Measurements from ENCODE around the gene SFXN5.

SFXN5 gene

GRCh38 chr2:73054980-73055379, 16.5 kb downstream of the SFXN5 start:
- TF ChIP-seq, protein P1, sequence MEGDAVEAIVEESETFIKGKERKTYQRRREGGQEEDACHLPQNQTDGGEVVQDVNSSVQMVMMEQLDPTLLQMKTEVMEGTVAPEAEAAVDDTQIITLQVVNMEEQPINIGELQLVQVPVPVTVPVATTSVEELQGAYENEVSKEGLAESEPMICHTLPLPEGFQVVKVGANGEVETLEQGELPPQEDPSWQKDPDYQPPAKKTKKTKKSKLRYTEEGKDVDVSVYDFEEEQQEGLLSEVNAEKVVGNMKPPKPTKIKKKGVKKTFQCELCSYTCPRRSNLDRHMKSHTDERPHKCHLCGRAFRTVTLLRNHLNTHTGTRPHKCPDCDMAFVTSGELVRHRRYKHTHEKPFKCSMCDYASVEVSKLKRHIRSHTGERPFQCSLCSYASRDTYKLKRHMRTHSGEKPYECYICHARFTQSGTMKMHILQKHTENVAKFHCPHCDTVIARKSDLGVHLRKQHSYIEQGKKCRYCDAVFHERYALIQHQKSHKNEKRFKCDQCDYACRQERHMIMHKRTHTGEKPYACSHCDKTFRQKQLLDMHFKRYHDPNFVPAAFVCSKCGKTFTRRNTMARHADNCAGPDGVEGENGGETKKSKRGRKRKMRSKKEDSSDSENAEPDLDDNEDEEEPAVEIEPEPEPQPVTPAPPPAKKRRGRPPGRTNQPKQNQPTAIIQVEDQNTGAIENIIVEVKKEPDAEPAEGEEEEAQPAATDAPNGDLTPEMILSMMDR (IDR thresholded peaks at IDR 0.05; ENCODE audit: low read depth, low read length, missing control alignments), result no peak
- no peak overlapping the region for H3K4me3 ChIP-seq (ENCODE audit: low read depth, low read length)
- DNase-seq (ENCODE audit: low read depth), result no peak

- TF ChIP-seq, protein P1 (IDR thresholded peaks at IDR 0.05; ENCODE audit: low read depth, low read length, missing control alignments), result no peak
- no peak for DNase-seq (ENCODE audit: low read depth)
- no peak overlapping the region for H3K4me3 ChIP-seq (ENCODE audit: low read depth, low read length)
Measured at GRCh38 chr2:73053316-73054114, 18.0 kb downstream of the SFXN5 start.

- H3K4me3 ChIP-seq (ENCODE audit: low read depth, low read length), result no peak overlapping the region
- TF ChIP-seq, protein P1 (IDR thresholded peaks at IDR 0.05; ENCODE audit: low read depth, low read length, missing control alignments), result no peak
- no peak for DNase-seq (ENCODE audit: low read depth)
Measured at GRCh38 chr2:73050121-73050545, 21.4 kb downstream of the SFXN5 start.

DNA sequence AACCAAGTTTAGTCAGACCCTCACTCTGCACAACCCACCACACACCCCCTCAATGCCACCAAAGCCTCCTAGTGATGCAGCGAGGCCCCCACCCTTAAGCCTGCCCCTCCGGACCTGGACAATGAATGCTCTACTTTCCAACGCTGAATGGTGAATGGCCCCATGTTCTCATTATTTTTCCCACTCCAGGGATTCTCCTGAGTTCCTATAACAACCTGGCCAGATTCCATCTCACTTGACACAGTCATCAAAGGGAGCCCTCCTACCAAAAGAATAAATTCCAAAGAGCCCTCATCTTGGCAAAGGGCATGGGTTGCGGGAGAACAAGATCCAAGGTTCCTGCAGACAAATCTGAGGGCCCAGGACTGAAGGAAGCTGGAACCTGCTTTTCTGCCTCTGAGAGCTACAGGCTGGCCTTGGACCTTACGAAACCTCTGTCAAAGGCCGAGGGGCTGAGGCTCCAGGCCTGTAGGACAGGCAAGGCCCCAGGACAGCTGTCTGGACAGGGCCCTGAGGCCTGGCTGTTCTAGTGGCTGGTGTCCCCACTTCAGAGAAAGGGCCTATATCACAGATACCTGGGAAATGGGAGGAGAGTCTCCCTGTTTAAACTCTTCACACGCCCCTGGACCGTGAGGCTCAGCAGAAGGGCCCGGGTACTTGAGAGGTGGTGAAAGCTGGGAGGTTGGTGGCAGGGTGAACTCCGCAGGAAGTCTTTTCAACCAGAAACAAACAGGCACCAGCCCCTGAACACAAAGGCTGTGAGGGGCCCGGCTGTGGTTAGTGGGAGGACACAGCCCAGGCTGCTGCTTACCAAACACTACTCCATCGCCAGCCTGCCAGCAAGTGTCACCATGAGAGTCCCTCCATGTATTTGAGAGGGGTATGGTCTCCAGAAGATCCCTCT, 27.3 kb downstream of the SFXN5 start:
- H3K4me3 ChIP-seq (ENCODE audit: low read depth, low read length), result no peak overlapping the region
- TF ChIP-seq, protein P1 (IDR thresholded peaks at IDR 0.05; ENCODE audit: low read depth, low read length, missing control alignments), result no peak
- no peak for DNase-seq (ENCODE audit: low read depth)

GRCh38 chr2:73043276-73043675, 28.2 kb downstream of the SFXN5 start:
- no peak overlapping the region for H3K4me3 ChIP-seq (ENCODE audit: low read depth, low read length)
- DNase-seq (ENCODE audit: low read depth), result no peak
- TF ChIP-seq, protein P1 (IDR thresholded peaks at IDR 0.05; ENCODE audit: low read depth, low read length, missing control alignments), result no peak

DNA sequence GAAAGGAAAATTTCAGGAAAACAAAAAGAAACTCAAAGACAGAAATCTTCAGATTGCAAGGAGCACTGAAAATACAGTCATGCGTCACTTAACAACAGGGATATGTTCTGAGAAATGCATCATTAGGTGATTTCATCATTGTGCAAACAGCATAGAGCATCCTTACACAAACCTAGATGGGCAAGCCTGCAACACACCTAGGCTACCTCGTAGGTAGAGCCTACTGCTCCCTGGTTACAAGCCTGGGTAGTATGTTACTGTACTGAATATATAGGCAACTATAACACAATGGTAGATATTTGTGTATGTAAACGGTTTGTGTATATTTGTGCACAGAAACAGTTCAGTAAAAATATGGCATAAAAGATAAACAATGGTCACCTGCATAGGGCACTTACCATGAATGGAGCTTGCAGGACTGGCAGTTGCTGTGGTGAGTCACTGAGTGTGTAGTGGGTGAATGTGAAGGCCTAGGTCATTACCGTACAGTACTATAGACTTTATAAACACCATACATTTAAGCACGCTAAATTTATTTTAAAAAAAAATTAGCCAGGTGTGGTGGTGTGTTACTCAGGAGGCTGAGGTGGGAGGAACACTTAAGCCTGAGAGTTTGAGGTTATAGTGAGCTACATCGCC, 33.4 kb downstream of the SFXN5 start:
- H3K4me3 ChIP-seq (ENCODE audit: low read depth, low read length), result no peak overlapping the region
- TF ChIP-seq, protein P1 (IDR thresholded peaks at IDR 0.05; ENCODE audit: low read depth, low read length, missing control alignments), result no peak
- no peak for DNase-seq (ENCODE audit: low read depth)

Data from GM12864 (cell line).